B cell (primary cell): Measurements from ENCODE around the gene SCAMP5.

Source experiments
- EZH2 ChIP-seq: IDR thresholded peaks from 2 replicates; pipeline ENCODE4 v1.6.1; 2012; ENCODE audit warnings: borderline replicate concordance, low read depth, mild to moderate bottlenecking, moderate library complexity, low read length; ENCODE audit not compliant: insufficient read depth, poor library complexity, severe bottlenecking
- TF ChIP-seq, protein P1 (sequence below): fragments of 200-600 bp; IDR thresholded peaks from one replicate; pipeline ENCODE4 v1.8.0; 2022; ENCODE audit warnings: antibody characterized with exemption, mild to moderate bottlenecking

DNA sequence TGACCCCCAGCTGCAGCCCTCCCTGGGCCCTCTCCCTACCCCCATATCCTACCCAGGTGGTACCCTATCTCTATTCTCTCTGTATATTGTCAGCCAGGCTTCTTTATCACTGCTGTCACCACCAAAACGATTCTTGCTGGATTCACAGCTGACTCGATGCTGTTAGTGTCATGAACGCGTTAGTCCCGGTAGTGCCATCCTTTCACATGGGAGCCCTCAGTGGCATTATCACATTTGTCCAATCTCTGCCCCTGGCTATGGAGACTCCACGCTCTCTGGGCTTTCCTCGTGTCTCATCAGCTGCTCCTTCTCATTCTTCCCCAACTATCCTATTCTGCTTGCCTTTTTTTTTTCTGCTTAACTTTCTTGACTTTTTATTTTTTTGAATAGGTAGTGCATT is 7.0 kb downstream of the SCAMP5 start:
- TF ChIP-seq, protein P1, sequence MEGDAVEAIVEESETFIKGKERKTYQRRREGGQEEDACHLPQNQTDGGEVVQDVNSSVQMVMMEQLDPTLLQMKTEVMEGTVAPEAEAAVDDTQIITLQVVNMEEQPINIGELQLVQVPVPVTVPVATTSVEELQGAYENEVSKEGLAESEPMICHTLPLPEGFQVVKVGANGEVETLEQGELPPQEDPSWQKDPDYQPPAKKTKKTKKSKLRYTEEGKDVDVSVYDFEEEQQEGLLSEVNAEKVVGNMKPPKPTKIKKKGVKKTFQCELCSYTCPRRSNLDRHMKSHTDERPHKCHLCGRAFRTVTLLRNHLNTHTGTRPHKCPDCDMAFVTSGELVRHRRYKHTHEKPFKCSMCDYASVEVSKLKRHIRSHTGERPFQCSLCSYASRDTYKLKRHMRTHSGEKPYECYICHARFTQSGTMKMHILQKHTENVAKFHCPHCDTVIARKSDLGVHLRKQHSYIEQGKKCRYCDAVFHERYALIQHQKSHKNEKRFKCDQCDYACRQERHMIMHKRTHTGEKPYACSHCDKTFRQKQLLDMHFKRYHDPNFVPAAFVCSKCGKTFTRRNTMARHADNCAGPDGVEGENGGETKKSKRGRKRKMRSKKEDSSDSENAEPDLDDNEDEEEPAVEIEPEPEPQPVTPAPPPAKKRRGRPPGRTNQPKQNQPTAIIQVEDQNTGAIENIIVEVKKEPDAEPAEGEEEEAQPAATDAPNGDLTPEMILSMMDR: no peak
- TF ChIP-seq EZH2: no peak
